Stimulated activated CD4-positive, alpha-beta T cell treated with anti-CD3 and anti-CD28 coated beads, Interleukin-12 subunit alpha, Interleukin-12 subunit beta, amount 100 ng/mL, for 48 hours (primary cell): Measurements from ENCODE around the gene SELP.
"Not testable (repeated sequence)": the region's sequence is repeated elsewhere in the genome, so short reads cannot be mapped to it uniquely, and the experiment has no call there.

Experiments used
- DNase-seq, 3 donors: peaks; one replicate each; pipeline ENCODE4 v3.0.0-alpha.2; 2020; ENCODE audit warnings: low read depth in 2 of 3, low spot score in 1 of 3

The SELP gene

DNA sequence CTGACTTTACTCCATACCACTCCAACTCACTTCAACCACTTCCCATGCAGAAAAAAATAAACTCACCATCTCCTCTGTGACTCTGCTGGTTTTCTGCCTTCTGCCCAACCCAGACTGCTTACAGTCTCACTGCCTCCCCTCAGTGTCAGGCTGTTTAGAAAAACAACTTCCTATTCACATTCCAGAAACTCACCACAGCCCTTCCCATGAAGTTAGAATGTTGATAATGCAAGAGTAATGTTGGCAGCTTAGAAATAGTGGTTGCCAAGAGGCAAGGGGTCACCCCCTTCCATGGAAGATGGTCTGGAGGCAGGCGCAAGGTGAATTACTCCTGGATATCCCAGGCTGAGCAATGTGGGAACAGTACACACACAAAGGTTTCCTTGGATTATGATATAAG lies at the start of gene SELP:
Gene SELP, minus strand, starts transcription at position 119 of the 400 bp plus-strand sequence. Its CDS starts 50 bp downstream, at position 69.
- DNase-seq = no peak

GRCh38 chr1:169679692-169680091 lies 49.8 kb upstream of the SELP start:
- no peak for DNase-seq

- DNase-seq = no peak
These were observed 46.1 kb upstream of the SELP start for GRCh38 chr1:169676001-169676400.

DNA sequence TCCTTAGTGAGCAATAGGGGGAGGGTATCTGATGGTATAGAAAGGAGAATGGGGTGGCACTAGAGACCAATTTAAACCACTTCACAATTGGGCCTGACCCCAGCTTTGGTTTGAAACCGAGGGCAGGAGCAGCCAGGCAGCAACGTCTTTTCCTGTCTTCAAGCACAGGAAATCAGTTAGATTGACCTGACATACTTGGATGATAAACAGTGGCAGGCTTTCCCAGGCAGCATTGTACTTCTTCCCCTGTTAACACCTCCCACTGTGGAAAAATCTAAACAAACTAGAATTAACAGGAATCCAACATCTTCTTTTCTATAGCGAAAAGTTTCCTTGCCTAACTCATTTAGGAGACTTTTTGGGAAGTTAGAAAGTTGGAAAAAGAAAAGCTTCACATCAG lies 40.9 kb upstream of the SELP start:
- DNase-seq = no peak

GRCh38 chr1:169670244-169670643 lies 40.3 kb upstream of the SELP start:
- not testable (repeated sequence) for DNase-seq

DNA sequence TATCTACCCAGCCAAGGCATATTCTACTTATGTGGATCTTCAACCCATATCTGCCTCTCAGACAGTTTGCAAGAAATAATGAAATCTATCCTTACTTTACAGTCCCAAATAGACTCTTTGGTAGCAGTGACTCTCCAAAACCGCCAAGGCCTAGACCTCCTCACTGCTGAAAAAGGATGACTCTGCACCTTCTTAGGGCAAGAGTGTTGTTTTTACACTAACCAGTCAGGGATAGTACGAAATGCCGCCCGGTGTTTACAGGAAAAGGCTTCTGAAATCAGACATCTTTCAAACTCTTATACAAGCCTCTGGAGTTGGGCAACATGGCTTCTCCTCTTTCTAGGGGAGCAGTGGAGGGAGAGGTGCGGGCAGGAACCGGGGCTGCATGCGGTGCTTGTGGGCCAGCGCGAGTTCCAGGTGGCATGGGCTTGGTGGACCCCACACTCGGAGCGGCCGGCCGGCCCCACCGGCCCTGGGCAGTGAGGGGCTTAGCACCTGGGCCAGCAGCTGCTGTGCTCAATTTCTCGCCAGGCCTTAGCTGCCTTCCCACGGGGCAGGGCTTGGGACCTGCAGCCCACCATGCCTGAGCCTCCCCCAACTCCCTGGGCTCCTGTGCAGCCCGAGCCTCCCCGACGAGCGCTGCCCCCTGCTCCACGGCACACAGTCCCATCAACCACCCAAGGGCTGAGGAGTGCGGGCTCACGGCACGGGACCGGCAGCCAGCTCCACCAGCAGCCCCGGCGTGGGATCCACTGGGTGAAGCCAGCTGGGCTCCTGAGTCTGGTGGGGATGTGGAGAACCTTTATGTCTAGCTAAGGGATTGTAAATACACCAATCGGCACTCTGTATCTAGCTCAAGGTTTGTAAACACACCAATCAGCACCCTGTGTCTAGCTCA lies 38.0 kb upstream of the SELP start:
- not testable (repeated sequence) for DNase-seq

DNA sequence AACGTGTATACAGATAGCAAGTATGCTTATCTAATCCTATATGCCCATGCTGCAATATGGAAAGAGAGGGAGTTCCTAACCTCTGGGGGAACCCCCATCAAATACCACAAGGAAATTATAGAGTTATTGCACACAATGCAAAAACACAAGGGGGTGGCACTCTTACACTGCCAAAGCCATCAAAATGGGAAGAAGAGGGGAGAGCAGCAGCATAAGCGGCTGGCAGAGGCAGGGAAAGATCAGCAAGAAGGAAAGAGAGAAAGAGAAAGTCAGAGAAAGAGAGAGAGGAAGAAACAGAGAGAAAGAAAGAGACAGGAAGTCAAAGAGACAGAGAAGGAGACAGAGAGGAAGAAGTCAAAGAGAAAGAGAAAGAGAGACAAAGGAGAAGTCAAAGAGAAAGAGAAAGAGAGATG lies 37.3 kb upstream of the SELP start:
- DNase-seq = not testable (repeated sequence)

GRCh38 chr1:169662680-169663079 lies 32.8 kb upstream of the SELP start:
- not testable (repeated sequence) for DNase-seq

DNA sequence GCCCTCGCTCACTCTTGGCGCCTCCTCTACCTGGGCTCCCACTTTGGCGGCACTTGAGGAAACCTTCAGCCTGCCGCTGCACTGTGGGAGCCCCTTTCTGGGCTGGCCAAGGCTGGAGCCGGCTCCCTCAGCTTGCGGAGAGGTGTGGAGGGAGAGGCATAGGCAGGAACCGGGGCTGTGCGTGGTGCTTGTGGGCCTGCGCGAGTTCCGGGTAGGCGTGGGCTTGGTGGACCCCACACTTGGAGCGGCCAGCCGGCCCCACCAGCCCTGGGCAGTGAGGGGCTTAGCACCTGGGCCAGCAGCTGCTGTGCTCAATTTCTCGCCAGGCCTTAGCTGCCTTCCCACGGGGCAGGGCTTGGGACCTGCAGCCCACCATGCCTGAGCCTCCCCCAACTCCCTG lies 31.1 kb upstream of the SELP start:
- DNase-seq = not testable (repeated sequence)

DNA sequence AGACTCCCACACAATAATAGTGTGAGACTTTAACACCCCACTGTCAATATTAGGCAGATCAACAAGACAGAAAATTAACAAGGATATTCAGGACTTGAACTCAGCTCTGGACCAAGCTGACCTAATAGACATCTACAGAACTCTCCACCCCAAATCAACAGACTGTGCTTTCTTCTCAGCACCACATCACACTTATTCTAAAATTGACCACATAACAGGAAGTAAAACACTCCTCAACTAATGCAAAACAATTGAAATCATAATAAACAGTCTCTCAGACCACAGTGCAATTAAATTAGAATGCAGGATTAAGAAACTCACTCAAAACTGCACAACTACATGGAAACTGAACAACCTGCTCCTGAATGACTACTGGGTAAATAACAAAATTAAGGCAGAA lies 28.9 kb upstream of the SELP start:
- not testable (repeated sequence) for DNase-seq

- DNase-seq = no peak
These were observed 23.9 kb upstream of the SELP start for GRCh38 chr1:169653873-169654272.

- no peak for DNase-seq
These were observed 21.1 kb upstream of the SELP start for GRCh38 chr1:169651035-169651434.

DNA sequence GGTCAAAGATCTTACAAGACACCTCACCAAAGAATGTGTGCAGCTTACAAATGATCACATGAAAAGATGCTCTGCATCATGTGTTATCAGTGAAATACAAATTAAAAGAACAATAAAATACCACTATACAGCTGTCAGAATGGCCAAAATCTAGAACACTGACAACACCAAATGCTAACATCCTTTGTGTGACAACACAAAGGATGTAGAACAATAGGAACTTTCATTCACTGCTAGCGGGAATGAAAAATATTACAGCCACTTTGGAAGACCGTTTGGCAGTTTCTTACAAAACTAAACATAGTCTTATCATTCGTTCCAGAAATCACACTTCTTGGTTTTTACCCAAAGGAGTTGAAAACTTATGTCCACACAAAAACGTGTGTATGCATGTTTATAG lies 20.6 kb upstream of the SELP start:
- no peak for DNase-seq

DNA sequence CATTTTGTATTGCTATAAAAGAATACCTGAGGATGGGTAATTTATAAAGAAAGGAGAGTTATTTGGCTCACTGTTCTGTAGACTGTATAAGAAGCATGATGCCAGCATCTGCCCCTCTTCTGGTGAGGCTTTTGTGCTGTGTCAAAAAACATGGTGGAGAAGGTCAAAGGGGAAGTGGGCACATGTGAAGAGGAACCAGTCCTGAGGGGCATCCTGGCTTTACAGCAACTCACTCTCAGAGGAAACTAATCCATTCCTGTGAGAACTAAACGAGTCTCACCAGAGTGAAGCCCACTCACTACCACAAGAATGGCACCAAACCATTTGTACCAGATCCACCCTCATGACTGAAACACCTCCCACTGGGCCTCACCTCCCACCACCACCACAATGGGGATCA lies 18.8 kb upstream of the SELP start:
- DNase-seq = no peak

DNA sequence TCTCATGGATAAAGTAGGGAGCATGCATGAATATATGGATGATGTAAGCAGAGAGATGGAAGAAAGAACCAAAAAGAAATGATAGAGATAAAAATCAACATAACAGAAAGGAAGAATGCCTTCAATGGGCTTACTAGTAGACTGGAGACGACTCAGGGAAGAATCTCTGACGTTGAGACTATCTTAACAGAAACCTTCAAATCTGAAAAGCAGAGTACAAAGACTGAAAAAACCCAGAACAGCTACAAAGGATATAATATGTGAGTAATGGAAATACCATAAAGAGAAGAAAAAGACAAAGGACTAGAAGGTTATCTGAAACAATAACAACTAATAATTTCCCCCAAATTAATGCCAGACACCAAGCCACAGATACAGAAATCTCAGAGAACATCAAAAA lies 18.3 kb upstream of the SELP start:
- DNase-seq = no peak

- no peak for DNase-seq
These were observed 17.6 kb upstream of the SELP start for GRCh38 chr1:169647512-169647911.

DNA sequence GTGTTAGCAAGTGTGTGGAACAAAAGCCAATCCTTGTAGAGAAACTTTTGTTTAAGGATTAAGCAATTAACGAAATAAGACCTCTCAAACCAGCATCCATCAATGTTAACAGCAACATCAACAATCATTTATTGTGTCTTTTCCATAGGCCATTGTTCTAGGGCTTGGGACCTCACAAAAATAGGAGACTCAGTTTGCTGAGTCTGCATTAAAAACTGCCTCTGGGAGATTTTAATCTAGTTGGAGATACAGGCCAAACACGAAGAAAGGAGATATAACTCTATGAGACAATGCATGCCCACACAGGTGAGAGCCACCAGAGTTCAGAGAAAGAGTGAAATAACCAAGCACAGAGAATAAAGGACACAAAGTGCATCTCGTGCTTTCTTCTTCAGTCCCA lies 14.4 kb upstream of the SELP start:
- no peak for DNase-seq

DNA sequence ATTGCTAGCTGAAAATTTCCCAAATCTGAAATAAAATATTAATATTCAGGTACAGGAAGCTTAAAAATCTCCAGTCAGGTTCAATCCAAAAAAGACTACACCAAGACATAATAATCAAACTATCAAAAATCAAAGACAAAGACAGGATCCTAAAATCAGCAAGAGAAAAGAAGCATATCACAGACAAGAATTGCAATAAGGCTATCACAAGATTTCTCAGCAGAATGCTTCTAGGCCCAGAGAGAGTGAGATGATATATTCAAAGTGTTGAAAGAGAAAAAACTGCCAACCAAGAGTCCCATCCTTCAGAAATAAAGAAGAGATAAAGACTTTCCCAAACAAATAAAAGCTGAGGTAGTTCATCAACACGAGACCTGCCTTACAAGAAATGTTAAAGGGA lies 5.0 kb upstream of the SELP start:
- no peak for DNase-seq

- DNase-seq = no peak
These were observed 4.2 kb upstream of the SELP start for GRCh38 chr1:169634145-169634544.

GRCh38 chr1:169631249-169631648 lies 1.3 kb upstream of the SELP start:
- DNase-seq = no peak

DNA sequence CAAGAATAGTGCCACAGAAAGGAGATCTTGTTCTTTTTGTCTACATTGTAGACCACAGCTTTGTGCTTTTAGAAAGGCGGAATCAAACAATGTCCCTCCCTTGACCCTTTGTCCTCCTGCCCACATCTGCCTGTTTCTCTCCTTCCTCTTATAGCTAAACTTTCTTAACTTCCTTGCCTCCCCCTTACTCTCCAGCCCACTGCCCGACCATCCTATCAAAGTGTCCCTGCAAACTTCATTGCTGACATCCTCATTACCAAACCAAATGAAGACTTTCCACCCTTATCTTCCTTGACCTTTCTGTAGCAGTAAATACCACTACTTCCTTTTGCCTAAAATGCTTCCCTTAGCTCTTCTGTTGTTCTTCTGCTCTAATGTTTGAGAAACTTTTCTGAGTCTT lies 5.0 kb downstream of the SELP start:
- no peak for DNase-seq

GRCh38 chr1:169624122-169624521 lies 5.8 kb downstream of the SELP start:
- DNase-seq = no peak
